Stimulated activated naive B cell treated with anti-CD40 and anti-IgM and Interleukin-4, amounts not matched to agents 10 μg/mL and 1 μg/mL and 100 μg/mL, for 72 hours (primary cell): Measurements from ENCODE around the gene ENTHD1.
"Not testable (repeated sequence)": the region's sequence is repeated elsewhere in the genome, so short reads cannot be mapped to it uniquely, and the experiment has no call there.

ENCODE experiments used
- ATAC-seq, 2 donors: fragments of 150-1000 bp; cut with Tn5 transposase; replicated peaks; 2 replicates each; pipeline ENCODE4 v1.10.0; 2021; ENCODE audit warnings: moderate library complexity in 1 of 2
- DNase-seq: peaks from one replicate; pipeline ENCODE4 v3.0.0; 2021
- H3K27ac Mint-ChIP-seq: one replicate; pipeline ENCODE4 v1.8.0; 2022; ENCODE audit warnings: mild to moderate bottlenecking, mixed read lengths
- H3K27me3 Mint-ChIP-seq, 2 donors: one replicate each; pipeline ENCODE4 v1.8.0; 2022; ENCODE audit warnings: mixed read lengths in 2 of 2
- H3K36me3 Mint-ChIP-seq, 2 donors: one replicate each; pipeline ENCODE4 v1.8.0; 2022; ENCODE audit warnings: mixed read lengths in 2 of 2, mild to moderate bottlenecking in 1 of 2
- H3K4me1 Mint-ChIP-seq, 2 donors: one replicate each; pipeline ENCODE4 v1.8.0; 2022; ENCODE audit warnings: mixed read lengths in 2 of 2, mild to moderate bottlenecking in 1 of 2
- H3K4me3 Mint-ChIP-seq, 2 donors: one replicate each; pipeline ENCODE4 v1.8.0; 2022; ENCODE audit warnings: mild to moderate bottlenecking in 2 of 2, mixed read lengths in 2 of 2, moderate library complexity in 1 of 2
- H3K9me3 Mint-ChIP-seq, 2 donors: one replicate each; pipeline ENCODE4 v1.8.0; 2022; ENCODE audit warnings: mixed read lengths in 2 of 2, mild to moderate bottlenecking in 1 of 2

Gene ENTHD1

DNA sequence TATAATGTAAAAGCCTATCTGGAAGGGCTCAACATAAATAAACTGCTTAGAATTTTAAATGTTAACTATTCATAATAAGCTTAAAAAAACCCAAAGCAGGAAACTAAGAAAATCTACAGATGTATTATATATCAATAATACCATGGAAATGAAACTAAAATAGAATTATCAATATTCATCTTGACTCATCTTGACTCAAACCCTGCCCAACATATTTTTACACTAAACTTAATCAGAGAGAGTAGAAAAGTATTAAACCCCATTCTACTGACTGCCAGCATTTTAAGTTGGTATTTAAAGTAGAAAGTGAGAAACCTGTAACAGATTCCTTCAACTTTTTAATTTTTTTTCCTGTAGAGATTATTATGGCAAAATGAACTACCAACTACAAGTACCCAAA, 149.2 kb downstream of the ENTHD1 start:
- H3K4me3 Mint-ChIP-seq: no peak overlapping the region
- H3K9me3 Mint-ChIP-seq: peaks cover 0 to 3% of the 10 kb centered on the region in 2 donors
- H3K36me3 Mint-ChIP-seq: peaks cover 0 to 1% of the 10 kb centered on the region in 2 donors
- H3K27ac Mint-ChIP-seq: no peak overlapping the region
- ATAC-seq (no peak), DNase-seq (no peak)
- H3K4me1 Mint-ChIP-seq: peaks cover 15 to 31% of the 10 kb centered on the region in 2 donors
- no peaks in the 10 kb centered on the region for H3K27me3 Mint-ChIP-seq

DNA sequence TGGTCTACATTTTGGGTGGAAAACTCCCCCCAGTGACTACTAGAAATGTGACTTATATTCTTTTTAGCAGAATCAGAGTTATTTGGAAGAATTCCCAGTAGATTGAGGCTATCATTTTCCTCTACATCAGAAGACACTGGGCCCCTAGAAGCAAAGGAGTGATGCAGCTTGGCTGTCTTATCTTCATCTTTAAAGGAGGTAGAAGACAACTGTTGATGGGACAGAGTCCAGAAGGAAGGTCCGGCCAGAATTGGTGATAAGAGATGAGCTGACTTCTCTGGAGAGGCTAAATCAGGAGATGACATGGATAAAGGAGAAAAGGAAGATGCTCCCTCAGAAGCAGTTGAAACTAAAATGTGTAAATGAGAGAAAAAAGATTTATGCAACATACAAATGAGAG, 149.6 kb downstream of the ENTHD1 start:
- H3K27ac Mint-ChIP-seq: no peak overlapping the region

DNA sequence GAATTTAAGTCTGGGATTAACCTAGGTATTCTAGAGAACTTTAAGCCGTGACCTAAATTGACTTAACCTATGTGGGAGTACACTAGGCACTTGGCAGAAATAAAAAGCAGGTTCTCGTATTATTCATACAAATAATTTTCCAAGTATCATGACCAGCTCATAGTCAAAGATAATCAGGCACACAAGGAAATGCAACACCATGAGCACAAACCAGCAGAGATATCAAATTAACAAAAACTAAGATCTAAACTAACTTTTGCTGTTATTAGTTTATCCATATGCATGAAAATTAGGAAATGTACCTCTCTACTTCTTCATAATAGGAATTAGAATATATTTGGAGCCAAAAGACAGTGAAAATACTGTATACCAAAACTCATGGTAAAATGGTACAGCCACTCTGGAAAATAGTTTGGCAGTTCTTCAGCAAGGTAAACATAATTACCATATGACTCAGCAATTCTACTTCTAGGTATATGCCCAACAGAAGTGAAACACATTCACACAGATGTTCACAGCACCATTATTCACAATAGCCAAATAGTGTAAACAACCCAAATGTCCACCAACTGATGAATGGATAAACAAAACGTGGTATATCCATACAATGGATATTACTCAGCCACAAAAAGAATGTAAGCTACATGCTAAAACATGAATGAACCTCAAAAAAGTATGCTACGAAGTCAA, 154.1 kb downstream of the ENTHD1 start:
- Mint-ChIP-seq H3K9me3 (peaks cover 0 to 5% of the 10 kb centered on the region in 2 donors), H3K4me3 (no peak overlapping the region), H3K27me3 (peaks cover 13 to 16% of the 10 kb centered on the region in 2 donors), H3K4me1 (peaks cover 3 to 8% of the 10 kb centered on the region in 2 donors), H3K27ac (no peak overlapping the region), H3K36me3 (peaks cover 0 to 1% of the 10 kb centered on the region in 2 donors)
- no peak for DNase-seq
- ATAC-seq: no peak

More for the DNA sequence above, 149.6 kb downstream of the ENTHD1 start:
- ATAC-seq (no peak), DNase-seq (no peak)
- Mint-ChIP-seq H3K27me3 (no peaks in the 10 kb centered on the region), H3K4me1 (peaks cover 15 to 31% of the 10 kb centered on the region in 2 donors), H3K9me3 (peaks cover 0 to 5% of the 10 kb centered on the region in 2 donors), H3K36me3 (peaks cover 0 to 1% of the 10 kb centered on the region in 2 donors), H3K4me3 (no peak overlapping the region)

DNA sequence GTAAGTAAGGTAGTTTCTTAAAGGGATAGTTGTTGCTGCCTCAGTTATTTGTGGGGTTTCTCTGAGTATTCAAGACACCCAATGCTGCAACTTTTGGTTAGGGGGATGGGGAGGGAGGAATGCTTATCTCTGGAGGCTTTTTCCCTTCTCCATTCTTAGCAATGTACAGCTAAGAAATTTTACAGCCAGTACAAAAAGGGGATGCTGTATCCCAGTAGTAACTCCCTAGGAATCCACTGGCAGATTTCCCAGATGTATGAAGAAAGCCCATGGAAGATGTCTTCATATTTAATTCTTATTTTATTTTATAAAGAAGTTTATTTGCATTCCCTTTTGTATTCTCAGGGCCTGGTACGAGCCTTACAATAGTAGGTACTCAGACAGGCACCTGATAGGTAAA, 154.8 kb downstream of the ENTHD1 start:
- no peak for DNase-seq
- Mint-ChIP-seq H3K4me3 (no peak overlapping the region), H3K27ac (no peak overlapping the region), H3K27me3 (peaks cover 14 to 19% of the 10 kb centered on the region in 2 donors), H3K36me3 (peaks cover 0 to 1% of the 10 kb centered on the region in 2 donors), H3K4me1 (peaks cover 0 to 3% of the 10 kb centered on the region in 2 donors), H3K9me3 (peaks cover 0 to 6% of the 10 kb centered on the region in 2 donors)
- ATAC-seq: no peak

DNA sequence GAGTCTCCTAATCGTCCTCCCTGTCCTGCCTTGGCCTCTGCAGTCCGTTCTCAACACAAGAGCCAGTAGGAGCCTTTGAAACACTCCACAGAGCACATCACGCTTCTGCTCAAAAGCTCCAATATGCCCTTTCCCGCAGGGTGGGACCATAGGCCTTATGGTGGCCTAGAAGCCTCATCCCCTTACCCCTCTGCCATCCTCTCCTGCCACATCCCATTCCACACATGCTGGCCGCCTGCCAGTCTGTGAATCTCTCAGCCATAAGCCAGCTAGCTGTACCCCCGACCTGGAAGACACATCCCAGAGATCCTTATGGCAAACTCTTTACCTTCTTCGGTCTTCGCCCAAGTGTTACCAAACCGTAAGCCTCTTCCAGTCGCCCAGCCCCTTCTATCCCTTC, 157.8 kb downstream of the ENTHD1 start:
- no peak for ATAC-seq
- H3K4me3 Mint-ChIP-seq: no peak overlapping the region
- peaks cover 19 to 20% of the 10 kb centered on the region in 2 donors for H3K27me3 Mint-ChIP-seq
- no peak for DNase-seq
- H3K36me3 Mint-ChIP-seq: no peaks in the 10 kb centered on the region
- H3K4me1 Mint-ChIP-seq: no peaks in the 10 kb centered on the region
- peaks cover 0 to 4% of the 10 kb centered on the region in 2 donors for H3K9me3 Mint-ChIP-seq
- no peak overlapping the region for H3K27ac Mint-ChIP-seq

DNA sequence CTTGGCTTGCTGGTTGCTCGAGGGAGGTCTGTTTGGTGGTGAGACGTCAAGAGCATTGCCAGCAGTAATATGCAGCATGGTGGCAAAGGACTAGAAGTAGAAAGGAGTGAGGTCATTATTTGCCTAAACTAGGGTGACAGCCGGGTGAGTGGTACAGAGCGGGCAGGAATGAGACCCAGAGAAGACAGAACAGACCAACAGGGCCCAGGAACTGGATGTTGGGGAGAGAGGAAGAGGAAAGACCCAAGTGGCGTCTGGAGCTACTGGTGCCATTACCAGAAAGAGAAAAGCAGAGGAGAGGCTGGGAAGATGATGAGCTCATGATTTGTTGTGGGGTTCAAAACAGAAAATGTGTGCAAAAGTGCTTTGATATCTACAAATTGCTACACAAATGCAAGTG, 158.7 kb downstream of the ENTHD1 start:
- no peak for DNase-seq
- no peaks in the 10 kb centered on the region for H3K4me1 Mint-ChIP-seq
- no peak for ATAC-seq
- no peaks in the 10 kb centered on the region for H3K36me3 Mint-ChIP-seq
- no peak overlapping the region for H3K27ac Mint-ChIP-seq
- peaks cover 0 to 4% of the 10 kb centered on the region in 2 donors for H3K9me3 Mint-ChIP-seq
- H3K27me3 Mint-ChIP-seq: peaks cover 19 to 20% of the 10 kb centered on the region in 2 donors
- no peak overlapping the region for H3K4me3 Mint-ChIP-seq

DNA sequence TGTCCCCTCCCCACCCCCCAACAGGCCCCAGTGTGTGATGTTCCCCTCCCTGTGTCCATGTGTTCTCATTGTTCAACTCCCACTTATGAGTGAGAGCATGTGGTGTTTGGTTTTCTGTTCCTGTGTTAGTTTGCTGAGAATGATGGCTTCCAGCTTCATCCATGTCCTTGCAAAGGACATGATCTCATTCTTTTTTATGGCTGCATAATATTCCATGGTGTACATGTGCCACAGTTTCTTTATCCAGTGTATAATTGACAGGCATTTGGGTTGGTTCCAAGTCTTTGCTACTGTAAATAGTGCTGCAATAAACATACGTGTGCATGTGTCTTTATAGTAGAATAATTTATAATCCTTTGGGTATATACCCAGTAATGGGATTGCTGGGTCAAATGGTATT, 159.5 kb downstream of the ENTHD1 start:
- H3K9me3 Mint-ChIP-seq, H3K36me3 Mint-ChIP-seq, DNase-seq, H3K27ac Mint-ChIP-seq, ATAC-seq, H3K4me1 Mint-ChIP-seq, H3K4me3 Mint-ChIP-seq: not testable (repeated sequence)
- peaks cover 19 to 20% of the 10 kb centered on the region in 2 donors for H3K27me3 Mint-ChIP-seq

DNA sequence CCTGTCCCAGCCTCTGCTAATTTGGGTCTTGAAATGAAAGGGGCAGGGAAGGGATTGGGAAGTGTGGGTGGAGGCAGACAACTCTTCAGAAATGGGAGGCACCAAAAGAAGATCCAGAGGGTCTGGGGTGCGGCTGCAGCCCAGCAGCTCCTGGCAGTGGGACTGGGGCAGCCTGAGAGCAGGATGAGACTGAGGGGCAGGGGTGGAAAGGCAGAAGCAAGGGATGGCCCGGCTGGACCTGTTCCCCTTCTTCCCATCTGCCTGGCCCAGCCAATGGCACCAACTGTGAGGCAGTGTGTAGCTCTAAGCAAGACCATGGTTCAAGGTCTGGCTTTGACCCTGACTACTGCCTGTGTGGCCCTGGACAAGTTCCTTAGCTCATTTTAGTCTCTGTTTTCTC, 160.4 kb downstream of the ENTHD1 start:
- H3K4me1 Mint-ChIP-seq: no peaks in the 10 kb centered on the region
- H3K4me3 Mint-ChIP-seq: no peak overlapping the region
- peaks cover 19 to 20% of the 10 kb centered on the region in 2 donors for H3K27me3 Mint-ChIP-seq
- no peaks in the 10 kb centered on the region for H3K36me3 Mint-ChIP-seq
- no peak for DNase-seq
- ATAC-seq: no peak
- peaks cover 0 to 2% of the 10 kb centered on the region in 2 donors for H3K9me3 Mint-ChIP-seq
- H3K27ac Mint-ChIP-seq: no peak overlapping the region

DNA sequence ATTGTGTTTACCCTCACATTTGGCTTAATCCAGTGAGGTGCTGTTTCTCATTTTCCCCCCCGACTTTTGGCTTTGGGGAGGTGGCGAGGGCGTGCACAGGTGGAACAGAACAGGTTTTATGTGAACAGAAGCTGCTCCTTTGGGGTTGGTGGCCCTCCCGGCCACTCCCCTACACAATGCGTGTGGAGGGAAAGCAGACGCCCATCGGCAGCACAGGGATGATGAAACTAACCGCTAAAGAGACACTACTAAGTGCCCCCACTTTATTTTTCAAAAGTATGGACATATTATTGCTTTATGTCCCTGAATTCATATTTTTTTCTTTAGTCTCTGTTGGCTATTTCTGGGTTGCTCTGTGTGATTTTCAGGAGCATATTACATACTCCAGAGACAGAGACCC, 160.9 kb downstream of the ENTHD1 start:
- no peak for ATAC-seq
- Mint-ChIP-seq H3K36me3 (no peaks in the 10 kb centered on the region), H3K4me1 (no peaks in the 10 kb centered on the region), H3K27ac (no peak overlapping the region), H3K27me3 (peaks cover 14 to 20% of the 10 kb centered on the region in 2 donors), H3K4me3 (no peak overlapping the region), H3K9me3 (peaks cover 0 to 2% of the 10 kb centered on the region in 2 donors)
- no peak for DNase-seq

DNA sequence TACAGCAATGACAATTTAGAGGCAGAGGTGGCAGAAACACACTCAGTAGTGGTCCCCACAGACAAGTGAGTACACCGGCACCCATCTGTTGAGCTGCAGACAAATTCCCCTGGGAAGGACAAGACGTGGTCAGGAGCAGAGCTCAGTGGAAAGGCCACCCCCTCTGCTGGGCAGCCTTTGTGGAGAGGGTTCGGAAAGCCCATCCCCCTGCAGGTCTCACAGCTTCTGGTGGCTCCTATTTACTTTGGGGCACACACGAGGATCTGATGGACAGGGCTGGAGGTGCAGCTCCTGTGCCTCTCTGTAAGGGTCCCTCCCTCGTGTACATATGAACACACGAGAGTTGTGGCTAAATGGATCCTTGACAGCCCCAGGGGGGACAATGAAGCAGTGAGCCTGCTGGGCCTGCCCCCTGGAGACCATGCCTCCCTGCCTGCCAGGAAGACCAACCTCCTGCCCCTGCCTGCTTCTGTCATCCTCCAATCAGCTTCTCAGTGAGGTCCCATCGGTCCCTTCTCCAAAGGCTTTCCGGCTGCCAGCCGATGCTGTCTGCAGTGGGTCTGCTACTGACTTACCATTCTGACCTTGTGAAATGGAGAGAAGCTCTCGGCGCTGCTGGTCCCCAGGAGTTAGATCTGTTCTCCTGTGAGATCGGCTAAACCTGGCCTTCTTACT, 161.5 kb downstream of the ENTHD1 start:
- DNase-seq (no peak), ATAC-seq (no peak)
- H3K36me3 Mint-ChIP-seq: no peaks in the 10 kb centered on the region
- peaks cover 0 to 2% of the 10 kb centered on the region in 2 donors for H3K9me3 Mint-ChIP-seq
- no peaks in the 10 kb centered on the region for H3K4me1 Mint-ChIP-seq
- H3K4me3 Mint-ChIP-seq: no peak overlapping the region
- no peak overlapping the region for H3K27ac Mint-ChIP-seq
- H3K27me3 Mint-ChIP-seq: peaks cover 13 to 22% of the 10 kb centered on the region in 2 donors

DNA sequence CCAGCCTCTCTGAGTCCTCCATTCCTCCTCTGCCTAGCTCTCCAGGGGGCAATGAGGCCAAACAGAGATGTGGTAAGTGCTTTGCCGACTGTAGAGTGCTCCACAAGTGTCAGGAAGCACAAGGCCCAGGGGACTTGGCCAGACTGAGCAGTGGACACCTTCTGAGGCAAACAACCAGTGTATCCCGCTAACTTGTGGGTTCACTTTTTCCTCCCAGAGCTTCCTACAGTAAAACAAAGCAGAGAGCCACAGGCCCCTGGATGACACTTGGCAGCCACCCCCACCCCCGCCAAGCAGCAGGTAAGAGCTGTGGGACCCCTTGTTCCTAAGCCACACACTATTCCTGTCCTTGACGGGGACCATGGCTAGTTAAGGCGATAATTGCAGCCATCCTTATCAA, 162.1 kb downstream of the ENTHD1 start:
- Mint-ChIP-seq H3K36me3 (no peaks in the 10 kb centered on the region), H3K9me3 (peaks cover 0 to 2% of the 10 kb centered on the region in 2 donors), H3K27ac (no peak overlapping the region), H3K4me3 (no peak overlapping the region), H3K4me1 (no peaks in the 10 kb centered on the region), H3K27me3 (peaks cover 13 to 28% of the 10 kb centered on the region in 2 donors)
- DNase-seq: no peak
- no peak for ATAC-seq

DNA sequence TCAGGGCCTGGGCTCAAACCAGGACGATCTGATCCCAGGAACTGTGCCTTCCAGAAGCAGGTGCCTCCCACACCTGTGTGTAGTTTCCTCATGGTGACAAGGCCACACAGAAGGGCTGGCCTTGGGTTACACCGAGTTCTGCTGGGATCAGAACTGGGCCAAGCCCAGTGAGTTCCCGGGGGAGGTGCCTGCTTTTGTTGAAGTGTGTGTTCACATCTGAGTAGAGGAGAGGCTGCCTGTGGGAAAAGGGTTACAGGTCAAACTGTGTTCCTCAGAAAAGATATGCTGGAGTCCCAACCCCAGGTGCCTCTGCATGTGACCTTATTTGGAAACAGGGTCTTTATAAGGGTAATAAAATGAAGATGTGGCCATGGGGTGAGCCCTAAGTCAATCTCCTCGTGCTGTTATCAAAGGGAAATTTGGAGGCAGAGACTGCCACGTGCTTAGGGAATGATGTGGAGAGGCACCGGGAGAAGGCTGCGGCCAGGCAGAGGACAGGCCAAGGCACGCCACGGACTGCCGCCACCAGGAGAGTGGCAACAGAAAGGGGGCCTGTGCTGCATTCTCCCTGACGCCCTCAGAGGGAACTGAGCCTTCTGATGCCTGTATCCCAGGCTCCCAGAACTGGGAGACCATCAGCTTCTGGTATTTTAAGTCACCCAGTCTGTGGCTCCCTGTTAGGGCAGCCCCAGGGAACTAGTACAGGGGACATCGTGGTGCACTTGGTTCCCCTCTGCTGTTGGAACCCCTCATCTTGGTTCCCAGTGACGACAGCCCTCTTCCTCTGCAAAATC, 164.2 kb downstream of the ENTHD1 start:
- no peak for DNase-seq
- ATAC-seq: no peak
- Mint-ChIP-seq H3K4me1 (peaks cover 0 to 2% of the 10 kb centered on the region in 2 donors), H3K9me3 (peaks cover 0 to 2% of the 10 kb centered on the region in 2 donors), H3K4me3 (no peak overlapping the region), H3K27ac (no peak overlapping the region), H3K36me3 (no peaks in the 10 kb centered on the region), H3K27me3 (peaks cover 11 to 16% of the 10 kb centered on the region in 2 donors)

DNA sequence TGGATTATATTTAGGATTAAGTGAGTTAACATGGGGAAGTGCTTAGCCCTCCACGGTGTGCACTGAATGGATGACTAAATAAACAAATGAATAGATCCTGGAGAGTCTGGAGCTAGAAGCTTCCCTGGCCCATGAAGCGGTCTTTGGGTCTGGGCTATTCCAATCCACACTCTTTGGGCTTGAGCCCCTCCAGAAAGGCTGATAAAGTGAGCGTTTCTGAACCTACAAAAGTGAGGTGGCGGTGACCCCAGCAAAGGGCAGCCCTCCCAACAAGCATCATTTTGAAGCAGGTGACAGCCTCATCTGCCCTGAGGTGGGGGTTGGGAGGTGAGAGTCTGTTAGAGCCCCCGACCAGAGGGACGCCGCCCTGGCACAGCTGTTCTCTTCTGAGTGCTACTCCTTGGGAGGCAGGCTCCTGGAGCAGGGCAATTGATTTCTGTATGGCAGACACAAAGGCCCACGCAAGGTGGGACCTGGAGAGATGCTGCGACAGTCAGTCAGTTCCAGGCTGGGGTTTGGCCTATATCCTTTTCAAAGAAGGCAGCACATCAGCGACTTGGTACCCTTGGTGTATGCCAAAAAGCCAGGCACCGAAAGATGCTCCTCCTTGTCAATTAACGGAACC, 165.2 kb downstream of the ENTHD1 start:
- Mint-ChIP-seq H3K27me3 (peaks cover 8 to 19% of the 10 kb centered on the region in 2 donors), H3K9me3 (peaks cover 0 to under 1% of the 10 kb centered on the region in 2 donors), H3K36me3 (no peaks in the 10 kb centered on the region), H3K4me1 (peaks cover 0 to 2% of the 10 kb centered on the region in 2 donors), H3K4me3 (no peak overlapping the region), H3K27ac (no peak overlapping the region)
- no peak for DNase-seq
- no peak for ATAC-seq

DNA sequence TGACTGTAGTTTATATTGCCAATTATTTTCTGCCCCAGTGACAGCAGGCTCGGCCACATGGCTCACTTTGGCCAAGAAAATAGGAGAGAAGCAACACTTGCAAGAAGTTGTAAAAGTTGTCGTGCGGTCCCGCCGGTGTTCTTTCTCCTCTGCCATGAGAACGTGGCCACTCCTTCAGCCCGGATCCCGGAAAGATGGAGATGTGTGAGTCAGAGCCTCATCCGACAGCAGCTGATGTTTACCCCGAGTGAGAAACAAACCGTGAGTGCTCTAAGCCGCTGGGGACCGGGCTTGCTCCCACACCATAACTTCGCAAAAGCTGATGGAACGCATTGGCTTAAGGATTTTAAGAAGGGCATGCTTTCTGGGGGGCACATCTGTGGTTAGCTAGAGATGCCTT, 166.0 kb downstream of the ENTHD1 start:
- Mint-ChIP-seq H3K36me3 (no peaks in the 10 kb centered on the region), H3K9me3 (peaks cover 0 to 2% of the 10 kb centered on the region in 2 donors), H3K27me3 (peaks cover 8 to 17% of the 10 kb centered on the region in 2 donors), H3K4me1 (peaks cover 0 to 2% of the 10 kb centered on the region in 2 donors), H3K27ac (no peak overlapping the region), H3K4me3 (no peak overlapping the region)
- DNase-seq (no peak), ATAC-seq (no peak)
